Measurements from ENCODE around the gene WDFY2. TPM values are rescaled to one million over a fixed set of nuclear protein-coding genes. Genes with fewer than 3 reads are reported as not detected.

WDFY2 gene
- total RNA-seq, 1 donor from 2014 or later = 16.2 TPM

DNA sequence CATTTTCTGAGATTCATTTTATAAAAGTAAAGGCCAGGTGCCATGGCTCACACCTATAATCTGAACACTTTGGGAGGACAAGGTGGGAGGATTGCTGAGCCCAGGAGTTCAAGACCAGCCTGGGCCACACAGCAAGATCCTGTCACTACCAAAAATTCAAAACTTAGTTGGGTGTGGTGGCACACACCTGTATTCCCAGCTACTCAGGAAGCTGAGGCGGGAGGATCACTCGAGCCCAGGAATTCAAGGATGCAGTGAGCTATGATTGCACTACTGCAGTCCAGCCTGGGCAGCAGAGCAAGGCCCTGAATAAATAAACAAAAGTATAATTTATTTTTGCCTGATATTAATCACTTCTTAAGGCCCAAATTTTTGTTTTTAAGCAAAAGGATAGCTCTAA, 179.2 kb downstream of the WDFY2 start:
- Mint-ChIP-seq H3K27me3 (ENCODE audit: low read depth, unreplicated experiment) (no peaks in the 10 kb centered on the region), H3K4me3 (ENCODE audit: unreplicated experiment) (no peak overlapping the region), H3K27ac (ENCODE audit: unreplicated experiment) (no peak overlapping the region), H3K36me3 (ENCODE audit: low read depth, unreplicated experiment) (peaks cover 28% of the 10 kb centered on the region), H3K9me3 (ENCODE audit: unreplicated experiment) (no peaks in the 10 kb centered on the region), H3K4me1 (ENCODE audit: low read depth, unreplicated experiment) (peaks cover 23% of the 10 kb centered on the region)
- Histone ChIP-seq H3K27me3 (ENCODE audit: insufficient read depth, low read length) (no peaks in the 10 kb centered on the region), H3K4me2 (ENCODE audit: low read length) (no peak overlapping the region), H3K9ac (ENCODE audit: low read length) (no peak overlapping the region), H3K79me2 (ENCODE audit: insufficient read depth, low read length) (no peaks in the 10 kb centered on the region), H3K9me3 (ENCODE audit: insufficient read depth, low read depth, low read length) (no peaks in the 10 kb centered on the region), H3K27ac (ENCODE audit: low read depth, low read length) (no peak overlapping the region), H2AFZ (ENCODE audit: low read depth, low read length) (no peak overlapping the region), H4K20me1 (ENCODE audit: insufficient read depth, low read length) (no peaks in the 10 kb centered on the region), H3K4me1 (ENCODE audit: insufficient read depth, low read length) (peaks cover 24% of the 10 kb centered on the region), H3K36me3 (ENCODE audit: insufficient read depth, low read length) (peaks cover 12% of the 10 kb centered on the region), H3K4me3 (ENCODE audit: insufficient read depth, low read depth, low read length) (no peak overlapping the region)
- FAIRE-seq = no peak
- no peak for DNase-seq (ENCODE audit: low read depth)
- TF ChIP-seq, protein P1, sequence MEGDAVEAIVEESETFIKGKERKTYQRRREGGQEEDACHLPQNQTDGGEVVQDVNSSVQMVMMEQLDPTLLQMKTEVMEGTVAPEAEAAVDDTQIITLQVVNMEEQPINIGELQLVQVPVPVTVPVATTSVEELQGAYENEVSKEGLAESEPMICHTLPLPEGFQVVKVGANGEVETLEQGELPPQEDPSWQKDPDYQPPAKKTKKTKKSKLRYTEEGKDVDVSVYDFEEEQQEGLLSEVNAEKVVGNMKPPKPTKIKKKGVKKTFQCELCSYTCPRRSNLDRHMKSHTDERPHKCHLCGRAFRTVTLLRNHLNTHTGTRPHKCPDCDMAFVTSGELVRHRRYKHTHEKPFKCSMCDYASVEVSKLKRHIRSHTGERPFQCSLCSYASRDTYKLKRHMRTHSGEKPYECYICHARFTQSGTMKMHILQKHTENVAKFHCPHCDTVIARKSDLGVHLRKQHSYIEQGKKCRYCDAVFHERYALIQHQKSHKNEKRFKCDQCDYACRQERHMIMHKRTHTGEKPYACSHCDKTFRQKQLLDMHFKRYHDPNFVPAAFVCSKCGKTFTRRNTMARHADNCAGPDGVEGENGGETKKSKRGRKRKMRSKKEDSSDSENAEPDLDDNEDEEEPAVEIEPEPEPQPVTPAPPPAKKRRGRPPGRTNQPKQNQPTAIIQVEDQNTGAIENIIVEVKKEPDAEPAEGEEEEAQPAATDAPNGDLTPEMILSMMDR (IDR thresholded peaks at IDR 0.05; ENCODE audit: insufficient read depth, low read depth, low read length) = no peak
- TF ChIP-seq EZH2 (IDR thresholded peaks at IDR 0.05; ENCODE audit: insufficient read depth, low read length) = no peak

DNA sequence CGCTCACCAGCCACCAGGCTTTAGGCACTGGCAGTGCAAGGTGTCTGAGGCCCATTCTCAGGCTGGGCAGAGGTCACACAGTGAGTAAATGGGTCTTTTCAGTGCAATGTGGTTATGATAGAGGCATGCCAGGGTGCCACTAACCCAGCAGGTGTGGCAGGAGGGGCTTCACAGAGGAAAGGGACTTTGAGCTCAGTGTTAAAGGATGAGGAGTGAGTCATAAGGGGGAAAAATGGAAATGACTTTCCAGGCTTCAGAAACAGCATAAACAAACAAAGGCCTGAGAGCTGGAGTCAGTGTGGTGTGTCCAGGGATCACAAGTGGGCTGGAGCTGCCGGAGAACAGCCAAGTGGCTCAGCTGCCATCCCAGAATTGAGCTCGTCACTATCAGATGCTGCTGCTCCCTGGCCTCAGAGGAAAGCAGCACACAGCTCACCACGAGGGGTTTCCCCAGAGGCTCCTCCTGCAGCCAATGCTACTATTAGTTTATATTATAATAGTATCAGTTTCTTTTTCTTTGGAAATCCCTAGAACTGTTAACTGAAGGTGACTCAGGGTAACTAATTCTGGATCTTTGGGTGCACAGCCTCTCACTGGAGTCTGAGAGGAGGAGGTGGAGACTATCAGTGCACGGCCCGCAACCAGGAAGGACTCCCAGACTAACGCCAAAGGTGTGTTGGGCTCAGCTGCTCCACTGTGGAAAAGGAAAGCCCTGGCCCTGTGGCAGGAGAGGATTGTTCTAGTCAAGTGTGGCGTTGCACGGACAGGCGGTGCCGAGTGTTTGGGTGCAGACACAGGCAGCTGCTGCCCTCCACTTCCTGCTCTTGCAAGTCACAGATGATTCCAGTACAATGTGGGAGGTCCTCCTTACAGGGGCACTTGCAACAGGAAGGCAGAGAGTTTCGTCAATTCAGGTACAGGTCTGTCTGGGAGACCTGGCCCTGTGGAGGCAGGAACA, 180.2 kb downstream of the WDFY2 start:
- H2AFZ ChIP-seq (ENCODE audit: low read depth, low read length) = no peak overlapping the region
- Mint-ChIP-seq H3K4me3 (ENCODE audit: unreplicated experiment) (peak overlapping the region; percentile 67), H3K9me3 (ENCODE audit: unreplicated experiment) (no peaks in the 10 kb centered on the region), H3K4me1 (ENCODE audit: low read depth, unreplicated experiment) (peaks cover 22% of the 10 kb centered on the region), H3K36me3 (ENCODE audit: low read depth, unreplicated experiment) (peaks cover 28% of the 10 kb centered on the region), H3K27me3 (ENCODE audit: low read depth, unreplicated experiment) (no peaks in the 10 kb centered on the region), H3K27ac (ENCODE audit: unreplicated experiment) (peak overlapping the region; percentile 47)
- H4K20me1 ChIP-seq (ENCODE audit: insufficient read depth, low read length) = no peaks in the 10 kb centered on the region
- peaks cover 21% of the 10 kb centered on the region for H3K4me1 ChIP-seq (ENCODE audit: insufficient read depth, low read length)
- peaks cover 12% of the 10 kb centered on the region for H3K36me3 ChIP-seq (ENCODE audit: insufficient read depth, low read length)
- no peaks in the 10 kb centered on the region for H3K27me3 ChIP-seq (ENCODE audit: insufficient read depth, low read length)
- H3K4me2 ChIP-seq (ENCODE audit: low read length) = peak overlapping the region; percentile 47
- no peak overlapping the region for H3K4me3 ChIP-seq (ENCODE audit: insufficient read depth, low read depth, low read length)
- H3K9ac ChIP-seq (ENCODE audit: low read length) = peak overlapping the region; percentile 36
- FAIRE-seq (no peak), DNase-seq (ENCODE audit: low read depth) (peak; percentile 75)
- no peaks in the 10 kb centered on the region for H3K9me3 ChIP-seq (ENCODE audit: insufficient read depth, low read depth, low read length)
- TF ChIP-seq, protein P1 (IDR thresholded peaks at IDR 0.05; ENCODE audit: insufficient read depth, low read depth, low read length) = no peak
- TF ChIP-seq EZH2 (IDR thresholded peaks at IDR 0.05; ENCODE audit: insufficient read depth, low read length) = no peak
- H3K79me2 ChIP-seq (ENCODE audit: insufficient read depth, low read length) = no peaks in the 10 kb centered on the region
- peak overlapping the region; percentile 30 for H3K27ac ChIP-seq (ENCODE audit: low read depth, low read length)

DNA sequence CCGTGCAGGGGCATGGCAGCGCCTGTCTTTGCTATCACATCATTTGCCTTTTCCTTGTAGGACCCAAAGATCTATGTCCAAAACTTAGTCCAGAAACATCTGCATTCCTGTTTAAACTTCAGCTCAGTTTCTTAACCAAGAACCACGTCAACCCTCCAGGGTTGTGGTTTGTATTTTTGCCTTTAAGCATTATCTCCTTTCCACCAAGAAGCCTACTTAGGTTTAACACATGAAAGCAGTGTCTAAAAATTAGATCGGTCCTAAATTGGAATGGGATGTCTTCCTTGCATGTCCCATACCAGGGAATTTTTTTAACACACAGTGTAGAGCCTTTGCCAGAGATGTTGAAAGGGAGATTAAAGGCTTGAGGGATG, 180.9 kb downstream of the WDFY2 start:
- no peak for DNase-seq (ENCODE audit: low read depth)
- Mint-ChIP-seq H3K9me3 (ENCODE audit: unreplicated experiment) (no peaks in the 10 kb centered on the region), H3K4me1 (ENCODE audit: low read depth, unreplicated experiment) (peaks cover 19% of the 10 kb centered on the region), H3K27ac (ENCODE audit: unreplicated experiment) (peak overlapping the region; percentile 47), H3K27me3 (ENCODE audit: low read depth, unreplicated experiment) (no peaks in the 10 kb centered on the region), H3K36me3 (ENCODE audit: low read depth, unreplicated experiment) (peaks cover 23% of the 10 kb centered on the region), H3K4me3 (ENCODE audit: unreplicated experiment) (no peak overlapping the region)
- peak overlapping the region; percentile 30 for H3K27ac ChIP-seq (ENCODE audit: low read depth, low read length)
- peak overlapping the region; percentile 47 for H3K4me2 ChIP-seq (ENCODE audit: low read length)
- no peaks in the 10 kb centered on the region for H3K27me3 ChIP-seq (ENCODE audit: insufficient read depth, low read length)
- no peak overlapping the region for H2AFZ ChIP-seq (ENCODE audit: low read depth, low read length)
- no peak overlapping the region for H3K9ac ChIP-seq (ENCODE audit: low read length)
- no peak for TF ChIP-seq EZH2 (IDR thresholded peaks at IDR 0.05; ENCODE audit: insufficient read depth, low read length)
- TF ChIP-seq, protein P1 (IDR thresholded peaks at IDR 0.05; ENCODE audit: insufficient read depth, low read depth, low read length) = no peak
- peaks cover 6% of the 10 kb centered on the region for H3K36me3 ChIP-seq (ENCODE audit: insufficient read depth, low read length)
- no peaks in the 10 kb centered on the region for H3K79me2 ChIP-seq (ENCODE audit: insufficient read depth, low read length)
- no peaks in the 10 kb centered on the region for H3K9me3 ChIP-seq (ENCODE audit: insufficient read depth, low read depth, low read length)
- no peak overlapping the region for H3K4me3 ChIP-seq (ENCODE audit: insufficient read depth, low read depth, low read length)
- FAIRE-seq = no peak
- peaks cover 19% of the 10 kb centered on the region for H3K4me1 ChIP-seq (ENCODE audit: insufficient read depth, low read length)
- H4K20me1 ChIP-seq (ENCODE audit: insufficient read depth, low read length) = no peaks in the 10 kb centered on the region
